Fibroblast of pulmonary artery (primary cell): ENCODE measurements around the gene ZFP92.

Experiments
- DNase-seq: peaks from one replicate; pipeline ENCODE4 v3.0.0-alpha.2; 2010; ENCODE audit warnings: low read depth
- H3K4me3 ChIP-seq: replicated peaks from 2 replicates; pipeline ENCODE4 v1.5.1; 2011; ENCODE audit warnings: low read depth, mild to moderate bottlenecking, control low read depth, low read length, moderate library complexity
- CTCF ChIP-seq: IDR thresholded peaks from 2 replicates; pipeline ENCODE4 v1.5.1; 2011; ENCODE audit warnings: mild to moderate bottlenecking, control low read depth, low read length, inconsistent platforms; ENCODE audit errors: missing control alignments

Gene ZFP92

GRCh38 chrX:153430796-153431195 lies 19.5 kb downstream of the ZFP92 start:
- TF ChIP-seq CTCF, result no peak
- no peak for DNase-seq
- no peak overlapping the region for H3K4me3 ChIP-seq

- DNase-seq, result no peak
- no peak for TF ChIP-seq CTCF
- no peak overlapping the region for H3K4me3 ChIP-seq
Measured at GRCh38 chrX:153433161-153433680, 21.9 kb downstream of the ZFP92 start.

GRCh38 chrX:153433781-153434285 lies 22.6 kb downstream of the ZFP92 start:
- H3K4me3 ChIP-seq, result no peak overlapping the region
- DNase-seq, result no peak
- no peak for TF ChIP-seq CTCF

- no peak overlapping the region for H3K4me3 ChIP-seq
- no peak for DNase-seq
- no peak for TF ChIP-seq CTCF
Measured at GRCh38 chrX:153434801-153435200, 23.5 kb downstream of the ZFP92 start.

GRCh38 chrX:153435845-153436244 lies 24.6 kb downstream of the ZFP92 start:
- no peak overlapping the region for H3K4me3 ChIP-seq
- no peak for DNase-seq
- TF ChIP-seq CTCF, result no peak

GRCh38 chrX:153438532-153438931 lies 27.3 kb downstream of the ZFP92 start:
- DNase-seq, result peak; percentile 53
- peak; percentile 51 for TF ChIP-seq CTCF

GRCh38 chrX:153439977-153440376 lies 28.7 kb downstream of the ZFP92 start:
- TF ChIP-seq CTCF, result no peak
- DNase-seq, result no peak
- no peak overlapping the region for H3K4me3 ChIP-seq

More at GRCh38 chrX:153438532-153438931, 27.3 kb downstream of the ZFP92 start:
- H3K4me3 ChIP-seq, result no peak overlapping the region
